Skeletal muscle satellite cell (primary cell): ENCODE data around the gene BCL2.
"Not testable (repeated sequence)": the region's sequence is repeated elsewhere in the genome, so short reads cannot be mapped to it uniquely, and the experiment has no call there.

ENCODE experiments used
- H3K27me3 ChIP-seq: 2 replicates; pipeline ENCODE4 v1.7.0; 2013; ENCODE audit warnings: low read length; ENCODE audit not compliant: control insufficient read depth, insufficient read depth
- H3K36me3 ChIP-seq: 2 replicates; pipeline ENCODE4 v1.7.0; 2013; ENCODE audit warnings: mild to moderate bottlenecking, control low read depth, low read length; ENCODE audit not compliant: insufficient read depth
- H3K4me1 ChIP-seq: 2 replicates; pipeline ENCODE4 v1.7.0; 2013; ENCODE audit warnings: low read length; ENCODE audit not compliant: control insufficient read depth, insufficient read depth
- H3K4me2 ChIP-seq: 2 replicates; pipeline ENCODE4 v1.7.0; 2013; ENCODE audit warnings: mild to moderate bottlenecking, low read length
- H3K4me3 ChIP-seq: 2 replicates; pipeline ENCODE4 v1.7.0; 2013; ENCODE audit warnings: low read length
- H3K9ac ChIP-seq: 2 replicates; pipeline ENCODE4 v1.7.0; 2013; ENCODE audit warnings: mild to moderate bottlenecking, low read depth, low read length, moderate library complexity
- H3K9me3 ChIP-seq: replicated peaks from 2 replicates; pipeline ENCODE4 v1.7.0; 2013; ENCODE audit warnings: mild to moderate bottlenecking, control low read depth, low read length

The BCL2 gene

GRCh38 chr18:63244607-63245006, 75.0 kb downstream of the BCL2 start:
- no peaks in the 10 kb centered on the region for H3K9me3 ChIP-seq
- peaks cover 5% of the 10 kb centered on the region for H3K27me3 ChIP-seq
- peaks cover 3% of the 10 kb centered on the region for H3K4me1 ChIP-seq
- no peak overlapping the region for H3K9ac ChIP-seq
- H3K4me2 ChIP-seq = no peak overlapping the region
- H3K4me3 ChIP-seq = no peak overlapping the region
- H3K36me3 ChIP-seq = no peaks in the 10 kb centered on the region

- no peak overlapping the region for H3K4me3 ChIP-seq
- peaks cover 19% of the 10 kb centered on the region for H3K4me1 ChIP-seq
- H3K4me2 ChIP-seq = no peak overlapping the region
- peaks cover 5% of the 10 kb centered on the region for H3K27me3 ChIP-seq
- no peaks in the 10 kb centered on the region for H3K9me3 ChIP-seq
- H3K9ac ChIP-seq = no peak overlapping the region
- H3K36me3 ChIP-seq = no peaks in the 10 kb centered on the region
Measured at GRCh38 chr18:63241760-63242159, 77.8 kb downstream of the BCL2 start.

GRCh38 chr18:63241317-63241712, 78.3 kb downstream of the BCL2 start:
- no peak overlapping the region for H3K4me3 ChIP-seq
- no peaks in the 10 kb centered on the region for H3K9me3 ChIP-seq
- no peak overlapping the region for H3K4me2 ChIP-seq
- H3K4me1 ChIP-seq = peaks cover 19% of the 10 kb centered on the region
- peaks cover 5% of the 10 kb centered on the region for H3K27me3 ChIP-seq
- no peaks in the 10 kb centered on the region for H3K36me3 ChIP-seq
- no peak overlapping the region for H3K9ac ChIP-seq

- Histone ChIP-seq H3K4me1 (peaks cover 19% of the 10 kb centered on the region), H3K9me3 (no peaks in the 10 kb centered on the region), H3K27me3 (peaks cover 5% of the 10 kb centered on the region), H3K9ac (no peak overlapping the region), H3K4me2 (no peak overlapping the region), H3K4me3 (no peak overlapping the region), H3K36me3 (no peaks in the 10 kb centered on the region)
Measured at GRCh38 chr18:63240531-63241316, 78.8 kb downstream of the BCL2 start.

GRCh38 chr18:63238693-63239075, 80.9 kb downstream of the BCL2 start:
- H3K4me1 ChIP-seq = peaks cover 19% of the 10 kb centered on the region
- peak overlapping the region; percentile 66 for H3K4me2 ChIP-seq
- no peaks in the 10 kb centered on the region for H3K9me3 ChIP-seq
- H3K4me3 ChIP-seq = peak overlapping the region; percentile 33
- H3K27me3 ChIP-seq = peaks cover 5% of the 10 kb centered on the region
- H3K9ac ChIP-seq = peak overlapping the region; percentile 49
- no peaks in the 10 kb centered on the region for H3K36me3 ChIP-seq

GRCh38 chr18:63237881-63238692, 81.5 kb downstream of the BCL2 start:
- Histone ChIP-seq H3K9me3 (no peaks in the 10 kb centered on the region), H3K36me3 (no peaks in the 10 kb centered on the region), H3K4me3 (peak overlapping the region; percentile 33), H3K4me2 (peak overlapping the region; percentile 66), H3K27me3 (peaks cover 5% of the 10 kb centered on the region), H3K9ac (peak overlapping the region; percentile 49), H3K4me1 (peaks cover 19% of the 10 kb centered on the region)

GRCh38 chr18:63236921-63237846, 82.4 kb downstream of the BCL2 start:
- Histone ChIP-seq H3K9ac (peak overlapping the region; percentile 49), H3K4me2 (peak overlapping the region; percentile 66), H3K9me3 (no peaks in the 10 kb centered on the region), H3K4me3 (peak overlapping the region; percentile 22), H3K27me3 (peaks cover 3% of the 10 kb centered on the region), H3K36me3 (no peaks in the 10 kb centered on the region), H3K4me1 (peaks cover 19% of the 10 kb centered on the region)

GRCh38 chr18:63236406-63236805, 83.2 kb downstream of the BCL2 start:
- H3K36me3 ChIP-seq = no peaks in the 10 kb centered on the region
- H3K9ac ChIP-seq = no peak overlapping the region
- no peak overlapping the region for H3K4me3 ChIP-seq
- H3K4me1 ChIP-seq = peaks cover 19% of the 10 kb centered on the region
- no peaks in the 10 kb centered on the region for H3K9me3 ChIP-seq
- H3K27me3 ChIP-seq = no peaks in the 10 kb centered on the region
- no peak overlapping the region for H3K4me2 ChIP-seq

GRCh38 chr18:63235920-63236319, 83.6 kb downstream of the BCL2 start:
- H3K36me3 ChIP-seq, H3K9ac ChIP-seq, H3K9me3 ChIP-seq, H3K4me3 ChIP-seq, H3K27me3 ChIP-seq, H3K4me2 ChIP-seq: not testable (repeated sequence)
- peaks cover 19% of the 10 kb centered on the region for H3K4me1 ChIP-seq

- H3K4me2 ChIP-seq = no peak overlapping the region
- H3K36me3 ChIP-seq = no peaks in the 10 kb centered on the region
- H3K9me3 ChIP-seq = no peaks in the 10 kb centered on the region
- peaks cover 19% of the 10 kb centered on the region for H3K4me1 ChIP-seq
- no peak overlapping the region for H3K9ac ChIP-seq
- H3K27me3 ChIP-seq = no peaks in the 10 kb centered on the region
- no peak overlapping the region for H3K4me3 ChIP-seq
Measured at GRCh38 chr18:63234841-63235240, 84.7 kb downstream of the BCL2 start.

- Histone ChIP-seq H3K4me1 (peaks cover 19% of the 10 kb centered on the region), H3K4me3 (no peak overlapping the region)
Measured at GRCh38 chr18:63234432-63234831, 85.1 kb downstream of the BCL2 start.

More at GRCh38 chr18:63234432-63234831, 85.1 kb downstream of the BCL2 start:
- Histone ChIP-seq H3K9ac (no peak overlapping the region), H3K36me3 (no peaks in the 10 kb centered on the region), H3K4me2 (no peak overlapping the region), H3K27me3 (no peaks in the 10 kb centered on the region), H3K9me3 (no peaks in the 10 kb centered on the region)
